Measurements from ENCODE around the gene TRIM52. TPM values are rescaled to one million over a fixed set of nuclear protein-coding genes. Genes with fewer than 3 reads are reported as not detected.

The TRIM52 gene
- total RNA-seq, 1 donor from 2014 or later = 1.6 TPM

GRCh38 chr5:181242031-181242451 lies 18.9 kb downstream of the TRIM52 start:
- DNase-seq (ENCODE audit: low read depth) = no peak
- TF ChIP-seq CTCF (conservative IDR thresholded peaks at IDR 0.05; ENCODE audit: low read depth, low read length) = no peak

DNA sequence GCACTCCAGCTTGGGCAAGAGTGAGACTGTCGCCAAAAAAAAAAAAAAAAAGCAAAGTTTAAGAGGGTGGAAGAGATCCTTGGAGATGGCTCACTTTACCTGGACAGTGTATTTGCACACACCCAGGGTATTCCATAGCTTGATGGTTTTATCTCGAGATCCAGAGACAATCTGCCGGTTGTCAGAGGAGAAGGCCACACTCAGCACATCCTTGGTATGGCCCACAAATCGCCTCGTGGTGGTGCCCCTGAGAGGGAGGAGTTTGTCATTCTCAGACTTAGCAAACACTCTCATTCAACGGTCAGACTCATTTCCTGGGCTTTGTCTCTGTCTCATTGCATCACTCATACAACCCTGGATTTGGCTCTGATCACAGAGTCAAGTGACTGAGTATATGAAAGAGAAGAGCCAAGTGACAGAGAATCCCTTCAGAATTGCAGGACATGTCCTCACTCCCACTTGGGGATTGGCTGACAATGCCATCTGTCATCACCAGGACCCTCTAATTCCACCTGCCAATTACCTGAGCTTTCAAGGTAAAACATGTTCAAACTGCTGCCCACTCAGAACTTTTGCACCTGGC lies 19.5 kb downstream of the TRIM52 start:
- TF ChIP-seq CTCF (conservative IDR thresholded peaks at IDR 0.05; ENCODE audit: low read depth, low read length) = no peak
- peak overlapping the region; percentile 85 for H3K4me3 ChIP-seq (ENCODE audit: low read depth, low read length)
- no peak for DNase-seq (ENCODE audit: low read depth)

More at GRCh38 chr5:181242031-181242451, 18.9 kb downstream of the TRIM52 start:
- peak overlapping the region; percentile 85 for H3K4me3 ChIP-seq (ENCODE audit: low read depth, low read length)

DNA sequence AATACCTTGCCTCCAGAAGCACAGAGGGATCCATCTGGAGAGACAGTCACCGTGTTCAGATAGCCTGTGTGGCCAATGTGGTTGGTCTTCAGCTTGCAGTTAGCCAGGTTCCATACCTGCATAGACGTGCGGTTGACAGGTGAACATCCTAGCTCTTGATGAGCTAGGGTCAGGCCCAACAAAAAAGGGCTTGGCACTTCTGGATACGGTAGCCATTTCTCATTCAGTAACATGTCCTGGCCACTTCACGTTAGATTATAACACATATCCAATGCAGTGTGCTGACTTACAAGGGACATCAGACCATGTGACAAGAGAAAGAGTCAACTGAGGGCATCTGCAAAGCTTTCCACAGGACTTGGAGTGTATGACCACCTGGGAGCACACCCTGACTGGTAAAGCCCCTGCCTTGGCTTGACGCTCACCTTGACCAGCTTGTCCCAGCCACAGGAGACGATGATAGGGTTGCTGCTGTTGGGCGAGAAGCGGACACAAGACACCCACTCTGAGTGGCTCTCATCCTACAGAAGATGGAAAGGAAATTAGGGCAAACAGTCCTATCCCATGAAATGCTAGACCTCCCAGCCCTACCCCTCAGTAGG lies 21.8 kb downstream of the TRIM52 start:
- H3K4me3 ChIP-seq (ENCODE audit: low read depth, low read length) = no peak overlapping the region
- no peak for DNase-seq (ENCODE audit: low read depth)
- no peak for TF ChIP-seq CTCF (conservative IDR thresholded peaks at IDR 0.05; ENCODE audit: low read depth, low read length)

DNA sequence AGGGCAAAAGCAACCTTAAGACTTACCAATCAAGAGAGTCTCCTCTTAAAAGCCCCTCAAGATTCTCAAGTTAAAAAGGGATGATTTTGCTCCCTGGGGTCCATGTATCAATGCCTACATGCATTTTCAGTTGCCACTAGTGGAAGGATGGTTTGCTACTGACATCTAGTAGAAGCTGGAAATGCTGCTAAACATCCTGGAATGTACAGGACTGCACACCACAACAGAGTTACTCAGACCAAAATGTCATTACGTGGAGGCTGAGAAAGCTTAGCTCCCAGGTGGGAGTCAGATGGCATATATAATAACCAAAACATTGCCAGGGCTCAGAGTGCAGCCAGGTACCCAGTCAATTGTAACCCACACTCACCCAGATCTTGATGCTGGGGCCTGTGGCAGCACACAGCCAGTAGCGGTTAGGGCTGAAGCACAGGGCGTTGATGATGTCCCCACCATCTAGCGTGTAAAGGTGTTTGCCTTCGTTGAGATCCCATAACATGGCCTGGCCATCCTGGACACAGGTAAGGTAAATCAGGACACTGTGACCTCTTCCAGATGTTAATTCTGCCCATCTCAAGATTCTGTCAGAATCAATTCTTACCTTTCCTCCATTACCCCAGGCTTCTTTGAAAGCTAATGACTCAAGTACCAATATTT lies 23.1 kb downstream of the TRIM52 start:
- DNase-seq (ENCODE audit: low read depth) = no peak
- H3K4me3 ChIP-seq (ENCODE audit: low read depth, low read length) = no peak overlapping the region
- TF ChIP-seq CTCF (conservative IDR thresholded peaks at IDR 0.05; ENCODE audit: low read depth, low read length) = no peak

DNA sequence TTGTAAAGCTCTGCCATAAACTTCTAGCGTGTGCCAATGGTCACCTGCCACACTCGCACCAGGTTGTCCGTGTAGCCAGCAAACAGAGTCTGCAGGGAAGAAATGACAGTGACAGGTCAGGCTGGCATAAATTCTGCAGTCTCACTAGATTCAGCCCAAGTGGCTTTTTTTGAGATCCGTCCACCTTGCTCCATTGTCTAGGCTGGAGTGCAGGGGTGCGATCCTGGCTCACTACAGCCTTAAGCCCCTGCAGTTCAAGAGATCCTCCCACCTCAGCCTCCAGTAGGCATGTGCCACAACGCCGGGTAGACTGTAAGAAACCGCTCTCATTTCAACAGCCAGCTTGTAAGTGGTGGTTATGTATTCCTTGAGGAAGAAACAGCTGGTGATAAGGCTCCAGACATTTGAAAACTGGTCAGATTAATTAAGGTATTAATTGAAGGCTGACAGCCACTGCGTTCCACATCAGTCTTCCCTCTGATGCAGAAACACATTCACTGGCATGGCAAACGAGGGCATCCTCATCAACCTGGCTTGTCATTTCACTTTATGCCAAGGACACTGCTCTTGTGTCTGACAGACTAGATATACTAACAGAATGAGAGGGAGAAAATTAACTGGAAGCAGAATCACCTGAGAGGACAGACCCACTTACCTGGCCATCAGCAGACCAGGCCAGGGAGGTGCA lies 23.8 kb downstream of the TRIM52 start:
- no peak for DNase-seq (ENCODE audit: low read depth)
- no peak for TF ChIP-seq CTCF (conservative IDR thresholded peaks at IDR 0.05; ENCODE audit: low read depth, low read length)
- H3K4me3 ChIP-seq (ENCODE audit: low read depth, low read length) = no peak overlapping the region

DNA sequence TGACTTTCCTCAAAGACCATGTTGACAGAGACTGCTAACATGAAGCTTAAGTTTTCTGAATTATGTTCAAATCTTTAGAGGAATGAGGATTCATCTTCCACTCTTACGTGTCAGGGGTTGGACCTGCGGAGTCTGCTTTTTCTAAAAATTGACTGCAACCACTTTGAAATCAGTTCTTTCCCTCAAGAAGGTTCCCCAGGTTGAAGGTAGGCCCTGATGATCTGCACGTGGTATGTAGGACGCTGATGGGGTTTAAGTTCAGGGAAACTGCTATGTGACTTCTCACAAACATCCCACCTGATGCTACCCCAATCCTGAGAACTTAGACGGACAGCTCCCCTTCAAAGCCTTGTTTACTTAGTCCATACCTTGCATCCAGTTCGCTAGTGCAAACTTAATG lies 24.5 kb downstream of the TRIM52 start:
- no peak for DNase-seq (ENCODE audit: low read depth)
- no peak for TF ChIP-seq CTCF (conservative IDR thresholded peaks at IDR 0.05; ENCODE audit: low read depth, low read length)
- H3K4me3 ChIP-seq (ENCODE audit: low read depth, low read length) = no peak overlapping the region

Data from epithelial cell of proximal tubule (primary cell).